Measurements from ENCODE around the gene GALNT16.
"Not testable (repeated sequence)": the region's sequence is repeated elsewhere in the genome, so short reads cannot be mapped to it uniquely, and the experiment has no call there.

GALNT16 gene

GRCh38 chr14:69287098-69288010 is 27.4 kb downstream of the GALNT16 start:
- no peak for DNase-seq

GRCh38 chr14:69288011-69288771 is 28.2 kb downstream of the GALNT16 start:
- no peak for DNase-seq

DNA sequence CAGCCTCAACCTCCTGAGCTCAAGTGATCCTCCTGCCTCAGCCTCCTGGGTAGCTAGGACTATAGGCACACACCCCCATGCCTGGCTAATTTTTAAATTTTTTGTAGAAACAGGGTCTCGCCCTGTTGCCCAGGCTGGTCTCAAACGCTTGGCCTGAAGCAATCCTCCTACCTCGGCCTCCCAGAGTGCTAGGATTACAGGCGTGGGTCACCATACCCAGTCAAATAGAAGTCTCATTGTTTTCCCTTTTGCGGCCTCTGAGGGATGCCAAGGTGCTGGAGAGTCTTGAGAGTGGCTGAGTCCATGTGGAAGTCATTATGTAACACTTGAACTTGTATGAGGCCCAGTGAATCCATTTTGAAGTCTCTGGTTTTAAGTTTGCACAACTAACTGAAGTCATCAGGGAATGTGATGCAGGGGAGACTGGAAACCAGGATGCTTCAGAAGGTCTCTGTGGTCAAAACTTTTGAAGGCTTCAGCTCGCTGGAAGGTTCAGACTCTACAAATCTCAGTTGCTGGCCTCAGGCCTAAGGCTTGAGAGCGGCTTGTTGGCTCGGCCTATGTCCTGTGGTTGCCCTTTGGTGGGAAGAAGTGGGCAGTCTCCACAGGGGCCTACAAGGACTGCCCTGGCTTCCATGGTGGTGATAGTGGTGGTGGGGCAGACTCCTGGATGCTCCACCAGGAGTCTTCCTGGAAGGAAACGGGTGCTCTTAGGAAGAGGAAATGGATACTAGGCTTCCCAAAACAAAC is 29.2 kb downstream of the GALNT16 start:
- DNase-seq, result no peak

GRCh38 chr14:69289811-69290520 is 30.0 kb downstream of the GALNT16 start:
- DNase-seq, result no peak

GRCh38 chr14:69290881-69291280 is 30.9 kb downstream of the GALNT16 start:
- DNase-seq, result not testable (repeated sequence)

- DNase-seq, result no peak
Observed at GRCh38 chr14:69291396-69291795, 31.4 kb downstream of the GALNT16 start.

GRCh38 chr14:69291891-69292561 is 32.1 kb downstream of the GALNT16 start:
- no peak for DNase-seq

DNA sequence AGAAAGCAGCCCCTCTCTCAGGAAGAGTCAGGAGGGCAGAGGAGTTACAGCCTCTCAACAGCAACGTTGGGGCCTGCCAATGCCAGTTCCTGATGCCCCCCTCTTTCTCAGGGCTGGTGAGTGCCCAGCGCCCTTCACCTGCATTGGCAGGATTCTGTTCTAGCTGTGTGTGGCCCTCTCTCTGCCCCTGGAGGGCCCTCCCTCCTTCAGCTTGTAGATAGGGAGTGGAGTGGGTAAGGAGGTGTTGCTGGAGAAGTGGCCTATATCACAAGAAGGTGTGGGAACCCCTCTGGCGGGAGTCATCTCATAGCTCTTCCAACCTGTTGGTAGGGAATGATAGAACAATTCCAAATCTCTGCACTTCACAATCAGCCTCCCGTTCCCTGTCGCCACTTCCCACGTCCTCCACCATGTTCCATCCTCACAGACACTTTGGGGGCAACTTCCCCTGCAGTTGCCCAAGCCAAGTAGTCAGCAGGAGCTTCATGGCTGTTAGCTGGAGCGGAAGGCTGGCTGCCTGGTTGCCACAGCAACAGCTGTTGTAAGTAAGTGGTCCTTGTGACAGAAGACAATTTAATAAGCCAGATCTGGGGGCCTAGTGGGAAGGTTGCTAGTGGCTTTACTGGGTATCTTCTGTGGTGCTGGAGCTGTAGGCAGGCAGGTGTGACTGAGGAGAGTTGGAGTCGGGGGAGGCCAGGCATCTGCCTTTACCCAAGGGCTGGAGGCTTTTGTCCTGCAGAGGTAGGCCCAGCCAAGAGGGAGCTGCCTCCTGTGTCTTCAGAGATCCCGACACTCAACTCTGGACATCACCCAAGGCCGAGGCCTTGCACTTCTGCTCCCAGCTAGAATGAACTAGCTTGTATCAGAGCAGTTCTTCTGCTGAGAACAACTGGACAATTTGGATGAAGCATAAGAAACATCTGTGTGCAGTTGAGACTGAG is 38.4 kb downstream of the GALNT16 start:
- no peak for DNase-seq

DNA sequence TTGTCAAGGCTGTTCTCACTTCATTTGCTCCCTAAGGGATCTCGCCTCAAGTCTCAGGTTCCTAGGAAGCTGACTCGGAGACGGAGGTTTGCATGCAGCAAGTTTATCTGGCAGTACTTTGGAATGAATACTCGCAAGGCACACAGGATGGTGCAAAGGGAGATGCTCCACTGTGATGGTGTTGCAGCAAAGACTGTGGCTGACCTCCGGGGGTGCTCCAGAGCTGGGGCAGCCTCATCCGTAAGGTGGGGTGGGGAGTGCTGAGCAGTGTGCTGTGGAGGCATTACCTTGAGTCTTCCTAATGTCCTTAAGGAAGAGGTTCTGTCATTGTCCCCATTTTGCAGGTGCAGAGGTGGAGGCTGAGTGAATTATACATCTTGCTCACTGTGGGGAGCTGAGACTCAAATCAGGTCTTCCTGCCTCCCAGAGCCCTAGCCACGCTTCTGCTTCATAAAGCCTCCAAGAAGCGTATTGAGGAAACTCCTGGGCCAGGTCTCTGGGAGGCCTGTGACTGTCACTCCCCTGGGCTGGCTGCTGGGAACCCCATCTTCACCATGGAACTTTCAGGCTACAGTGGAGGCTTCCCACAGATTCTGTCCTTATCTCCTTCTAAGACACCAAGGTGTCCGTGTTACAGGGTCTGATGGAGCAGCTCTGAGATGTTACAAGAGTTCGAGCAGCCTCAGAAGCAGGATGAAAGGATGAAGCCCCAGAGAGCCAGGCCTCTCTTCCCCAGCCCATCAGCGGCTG is 39.5 kb downstream of the GALNT16 start:
- no peak for DNase-seq

DNA sequence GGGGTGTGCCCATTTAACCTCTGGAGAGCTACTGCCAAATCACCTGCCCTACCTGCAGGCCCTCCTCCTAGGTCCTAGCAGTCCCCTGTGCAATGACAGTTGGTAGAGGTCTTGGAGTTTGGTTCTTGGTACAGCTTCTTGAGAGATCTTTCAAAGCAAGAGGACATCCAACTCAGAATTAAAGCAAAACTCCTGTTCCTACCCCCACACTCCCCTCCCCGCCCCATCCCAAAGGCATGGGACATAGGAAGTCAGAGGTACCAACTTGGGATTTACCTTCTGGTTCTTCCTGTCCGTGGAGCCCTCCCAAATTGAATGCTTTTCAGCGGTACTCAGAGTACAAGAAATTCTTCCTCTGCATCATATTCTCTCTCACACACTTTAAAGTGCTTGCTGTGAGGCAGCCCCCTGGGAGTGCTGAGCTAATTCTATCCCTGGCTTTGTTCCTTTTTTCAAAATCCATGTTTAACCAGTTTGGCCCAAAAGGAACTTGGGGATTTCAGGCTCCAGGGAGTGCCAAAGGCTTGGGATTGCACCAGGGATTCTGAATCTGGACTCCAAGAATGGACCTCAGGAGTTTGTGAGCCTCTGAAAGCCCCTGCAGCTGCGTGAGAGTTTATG is 40.8 kb downstream of the GALNT16 start:
- DNase-seq, result no peak

GRCh38 chr14:69303086-69303485 is 43.1 kb downstream of the GALNT16 start:
- DNase-seq, result no peak

DNA sequence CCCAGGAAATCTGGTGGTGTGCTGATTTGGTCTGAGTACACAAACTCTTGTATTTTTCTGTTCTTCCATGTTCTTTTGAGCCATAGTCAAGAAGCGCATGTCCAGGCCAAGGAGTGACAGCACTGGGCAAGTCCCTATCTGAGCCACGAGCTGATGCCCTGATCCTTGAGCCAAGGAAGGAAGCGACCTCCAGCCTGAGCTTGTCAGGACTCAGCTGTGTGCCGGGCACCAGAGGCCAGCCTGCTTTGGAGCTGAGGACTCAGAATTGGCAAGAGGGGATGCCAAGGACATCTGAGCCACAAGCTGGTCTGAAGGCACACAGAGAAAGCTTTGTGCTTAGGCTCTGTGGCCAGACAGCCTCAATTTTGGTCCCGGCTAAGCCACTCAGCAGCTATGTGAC is 52.6 kb downstream of the GALNT16 start:
- DNase-seq, result no peak

DNA sequence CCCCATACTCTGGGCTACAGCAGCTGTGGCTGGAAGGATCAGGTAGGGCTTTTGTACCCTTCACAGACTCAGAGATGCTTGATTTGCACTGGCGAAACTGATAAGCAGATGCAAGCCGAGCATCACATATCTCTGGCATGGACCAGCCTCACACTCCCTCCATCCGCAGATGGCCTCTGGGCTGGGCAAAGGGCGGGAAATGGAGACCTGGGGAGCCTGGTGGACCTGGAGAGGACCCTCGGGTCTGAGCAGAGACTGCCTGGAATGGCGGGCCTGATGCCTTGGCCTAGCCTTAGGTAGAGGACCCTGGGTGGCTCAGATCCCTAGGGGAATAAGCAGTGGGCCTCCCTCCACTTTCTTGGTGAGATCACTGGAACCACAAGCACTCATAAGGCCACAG is 53.2 kb downstream of the GALNT16 start:
- DNase-seq, result no peak

GRCh38 chr14:69314327-69314726 is 54.4 kb downstream of the GALNT16 start:
- no peak for DNase-seq

DNA sequence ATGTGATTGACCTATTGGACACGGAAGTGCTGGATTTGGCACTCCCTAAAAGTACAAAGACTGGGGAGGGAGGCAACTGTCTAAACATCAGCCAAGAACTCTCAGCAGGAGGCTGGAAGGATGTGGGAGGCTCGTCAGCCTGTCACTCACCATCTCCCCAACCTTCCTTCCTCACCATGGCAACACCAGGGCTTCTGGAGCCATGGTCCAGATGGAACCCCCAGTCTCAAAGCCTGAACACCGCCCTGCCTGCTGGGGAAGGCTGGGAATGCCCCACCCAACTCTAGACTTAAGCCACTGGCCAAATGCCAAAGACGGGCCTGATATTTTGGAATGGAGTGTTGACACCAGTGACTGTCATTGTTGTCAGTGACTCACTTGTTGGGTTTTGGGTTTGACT is 55.3 kb downstream of the GALNT16 start:
- DNase-seq, result no peak

GRCh38 chr14:69316449-69317101 is 56.6 kb downstream of the GALNT16 start:
- no peak for DNase-seq

- peak; percentile 57 for DNase-seq
Observed at GRCh38 chr14:69317102-69317755, 57.3 kb downstream of the GALNT16 start.

GRCh38 chr14:69317780-69318179 is 57.8 kb downstream of the GALNT16 start:
- peak; percentile 74 for DNase-seq

- DNase-seq, result peak; percentile 14
Observed at GRCh38 chr14:69318241-69318640, 58.3 kb downstream of the GALNT16 start.
